GM19397 (cell line): ENCODE results near the gene ZNF711.
"Not testable (repeated sequence)": the region's sequence is repeated elsewhere in the genome, so short reads cannot be mapped to it uniquely, and the experiment has no call there.

Experiments used
- ATAC-seq: cut with Tn5 transposase; IDR thresholded peaks from one replicate; pipeline ENCODE4 v1.9.1; 2021; ENCODE audit warnings: mild to moderate bottlenecking, moderate library complexity; ENCODE audit not compliant: unreplicated experiment

Gene ZNF711

DNA sequence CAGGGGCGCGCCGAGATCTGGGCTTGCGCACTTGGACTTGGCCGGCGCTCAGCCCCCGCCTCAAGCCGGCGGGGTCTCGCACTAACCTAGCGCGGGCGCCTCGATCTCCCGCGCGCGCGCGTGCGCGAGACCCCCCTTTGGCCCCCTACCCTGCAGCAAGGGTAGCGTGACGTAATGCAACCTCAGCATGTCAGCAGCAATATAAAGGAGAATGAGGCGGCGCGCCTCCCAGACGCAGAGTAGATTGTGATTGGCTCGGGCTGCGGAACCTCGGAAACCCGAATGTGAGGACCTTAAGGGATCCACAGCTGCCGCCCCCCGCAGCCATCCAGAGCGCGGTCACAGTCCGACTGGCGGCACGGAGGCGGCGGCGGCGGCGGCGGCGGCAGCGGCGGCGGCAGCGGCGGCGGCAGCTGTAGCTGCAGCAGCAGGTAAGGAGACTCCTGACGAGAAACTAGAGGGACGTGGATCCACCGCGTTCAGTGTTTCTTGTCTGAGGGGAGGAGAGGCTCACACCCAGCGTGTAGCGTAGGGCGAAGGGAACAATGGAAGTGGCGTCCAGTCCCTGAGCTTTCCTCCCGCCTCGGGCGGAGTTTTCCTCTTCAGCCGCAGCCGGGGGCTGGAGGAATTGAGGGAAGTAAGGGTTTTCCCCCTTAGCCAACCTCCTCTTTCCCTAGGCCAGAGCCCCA, at the start of gene ZNF711, which contains the start of gene SATL1:
TSS of gene ZNF711 (plus strand) at position 231 of the 689 bp plus-strand sequence. CDS start 3,582 bp downstream, outside the sequence.
TSS of gene SATL1 (minus strand) at position 19 of the 689 bp plus-strand sequence. CDS start 134,811 bp downstream, outside the sequence.
- ATAC-seq: no peak

DNA sequence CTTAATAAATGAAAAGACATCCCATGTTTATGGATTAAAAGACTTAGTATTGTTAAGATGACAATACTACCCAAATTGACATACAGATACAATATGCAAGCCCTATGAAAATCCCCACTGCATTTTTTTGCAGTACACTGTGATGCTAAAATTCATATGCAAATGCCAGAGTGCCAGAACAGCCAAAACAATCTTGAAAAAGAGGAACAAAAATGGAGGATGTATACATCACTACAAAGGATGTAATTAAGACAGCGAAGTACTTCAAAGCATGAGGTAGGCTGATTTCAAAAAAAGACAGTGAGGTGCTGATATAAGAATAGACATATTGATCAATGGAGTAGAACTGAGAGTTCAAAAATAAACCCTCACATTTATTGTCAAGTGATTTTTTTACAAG, 47.5 kb upstream of the ZNF711 start:
- no peak for ATAC-seq

- ATAC-seq: no peak
Observed at GRCh38 chrX:85203461-85203970, 40.3 kb upstream of the ZNF711 start.

- no peak for ATAC-seq
Observed at GRCh38 chrX:85213792-85214530, 29.8 kb upstream of the ZNF711 start.

GRCh38 chrX:85215946-85216345, 27.8 kb upstream of the ZNF711 start:
- no peak for ATAC-seq

DNA sequence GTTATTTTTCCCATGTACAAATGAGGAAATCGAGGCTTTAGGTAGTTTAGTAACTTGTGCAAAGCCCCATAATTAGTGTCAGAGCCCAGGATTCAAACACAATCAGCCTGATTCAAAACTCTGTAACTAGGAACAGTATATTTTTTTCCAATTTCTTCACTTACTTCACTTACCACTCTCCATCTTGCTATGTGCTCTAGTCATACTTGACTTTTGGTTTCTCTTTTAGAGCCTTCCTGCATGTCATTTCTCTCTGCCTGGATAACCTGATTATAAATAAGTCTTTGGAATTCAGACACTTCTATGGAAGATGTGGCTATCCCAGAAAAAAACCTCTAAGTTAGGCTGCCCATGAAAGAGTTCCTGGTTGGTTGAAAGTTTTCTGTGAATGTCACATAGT, 22.4 kb upstream of the ZNF711 start:
- no peak for ATAC-seq

GRCh38 chrX:85223359-85223758, 20.4 kb upstream of the ZNF711 start:
- no peak for ATAC-seq

- no peak for ATAC-seq
Observed at GRCh38 chrX:85243155-85243554, 636 bp upstream of the ZNF711 start.

GRCh38 chrX:85244450-85245211, 840 bp downstream of the ZNF711 start:
- ATAC-seq: no peak

GRCh38 chrX:85285286-85285685, 41.5 kb downstream of the ZNF711 start:
- not testable (repeated sequence) for ATAC-seq

GRCh38 chrX:85288992-85289723, 45.4 kb downstream of the ZNF711 start:
- no peak for ATAC-seq

GRCh38 chrX:85303544-85303943, 59.8 kb downstream of the ZNF711 start:
- ATAC-seq: no peak

DNA sequence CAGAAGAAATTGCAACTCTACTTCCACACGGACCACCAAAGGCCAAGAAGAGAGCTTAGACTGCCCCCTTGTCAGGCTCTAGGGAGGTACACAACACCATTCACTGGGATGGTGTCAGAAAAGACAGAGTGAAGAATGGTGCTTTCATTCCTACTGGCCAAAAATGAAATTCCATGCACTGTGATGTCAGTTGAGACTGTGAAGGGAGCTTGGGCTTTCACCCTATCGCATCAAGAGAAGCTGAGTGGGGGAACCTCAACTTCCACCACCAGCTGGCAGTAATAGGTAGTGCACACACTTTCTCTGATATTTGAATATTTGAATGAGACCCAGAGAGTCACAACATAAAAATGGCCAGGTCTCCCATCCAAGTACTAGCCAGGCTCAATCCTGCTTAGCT, 65.9 kb downstream of the ZNF711 start:
- no peak for ATAC-seq

GRCh38 chrX:85311348-85311747, 67.6 kb downstream of the ZNF711 start:
- ATAC-seq: not testable (repeated sequence)
